Measurements from ENCODE around the gene PLCH1.

PLCH1 gene

GRCh38 chr3:155363690-155364070 lies 381.2 kb downstream of the PLCH1 start:
- no peak for TF ChIP-seq REST (IDR thresholded peaks at IDR 0.05; ENCODE audit: insufficient read depth in 1 of 2, low read depth in 2 of 2, low read length in 2 of 2)
- no peak for TF ChIP-seq FOXP2 (optimal IDR thresholded peaks at IDR 0.05; ENCODE audit: borderline replicate concordance, extremely low read depth, extremely low read length, insufficient read depth)
- TF ChIP-seq TAF1 (IDR thresholded peaks at IDR 0.05; ENCODE audit: borderline replicate concordance, insufficient read depth, low read length), result no peak
- TF ChIP-seq POLR2AphosphoS5 (IDR thresholded peaks at IDR 0.05; ENCODE audit: low read depth, low read length), result no peak
- TF ChIP-seq SIN3A (IDR thresholded peaks at IDR 0.05; ENCODE audit: borderline replicate concordance, insufficient read depth, low read length), result no peak

- no peak for TF ChIP-seq REST (IDR thresholded peaks at IDR 0.05; ENCODE audit: insufficient read depth in 1 of 2, low read depth in 2 of 2, low read length in 2 of 2)
Measured at GRCh38 chr3:155362808-155363689, 381.8 kb downstream of the PLCH1 start.

- TF ChIP-seq POLR2AphosphoS5 (IDR thresholded peaks at IDR 0.05; ENCODE audit: low read depth, low read length) (no peak), REST (IDR thresholded peaks at IDR 0.05; ENCODE audit: insufficient read depth in 1 of 2, low read depth in 2 of 2, low read length in 2 of 2) (no peak), FOXP2 (optimal IDR thresholded peaks at IDR 0.05; ENCODE audit: borderline replicate concordance, extremely low read depth, extremely low read length, insufficient read depth) (no peak), TAF1 (IDR thresholded peaks at IDR 0.05; ENCODE audit: borderline replicate concordance, insufficient read depth, low read length) (no peak), SIN3A (IDR thresholded peaks at IDR 0.05; ENCODE audit: borderline replicate concordance, insufficient read depth, low read length) (no peak)
Measured at GRCh38 chr3:155360281-155360680, 384.6 kb downstream of the PLCH1 start.

GRCh38 chr3:155356594-155357370 lies 388.1 kb downstream of the PLCH1 start:
- TF ChIP-seq FOXP2 (optimal IDR thresholded peaks at IDR 0.05; ENCODE audit: borderline replicate concordance, extremely low read depth, extremely low read length, insufficient read depth) (no peak), SIN3A (IDR thresholded peaks at IDR 0.05; ENCODE audit: borderline replicate concordance, insufficient read depth, low read length) (no peak), POLR2AphosphoS5 (IDR thresholded peaks at IDR 0.05; ENCODE audit: low read depth, low read length) (no peak), TAF1 (IDR thresholded peaks at IDR 0.05; ENCODE audit: borderline replicate concordance, insufficient read depth, low read length) (no peak), REST (IDR thresholded peaks at IDR 0.05; ENCODE audit: insufficient read depth in 1 of 2, low read depth in 2 of 2, low read length in 2 of 2) (no peak)
